SW 1271 (cell line): Measurements from ENCODE around the gene WDR5B.

ENCODE experiments used
- DNase-seq, 2 experiments: peaks; one replicate each; lab custom pipeline; 2025; lab: John Stamatoyannopoulos, UW

Gene WDR5B

GRCh38 chr3:122409446-122409845 is 6.4 kb downstream of the WDR5B start:
- DNase-seq: no peak

DNA sequence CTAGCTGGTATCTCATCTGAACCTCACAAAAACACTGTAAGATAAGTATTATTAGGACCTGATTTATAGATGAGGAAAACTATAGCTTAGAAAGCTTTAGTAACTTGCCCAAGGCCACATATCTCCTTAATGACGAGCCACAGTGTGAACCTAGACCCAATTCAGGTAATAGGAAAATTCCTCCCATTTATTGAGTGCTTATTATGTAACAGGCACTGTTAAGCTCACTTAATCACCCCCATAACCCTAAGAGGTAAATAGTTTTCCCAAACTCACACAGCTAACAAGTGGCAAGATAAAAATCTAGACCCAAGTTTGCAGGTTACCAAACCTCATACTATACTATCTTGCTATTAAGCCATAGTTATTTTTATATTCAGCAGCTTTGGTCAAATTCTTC is 7.9 kb downstream of the WDR5B start:
- DNase-seq: no peak

- DNase-seq: no peak
Measured at GRCh38 chr3:122406198-122406597, 9.7 kb downstream of the WDR5B start.

- DNase-seq: no peak
Measured at GRCh38 chr3:122405015-122405414, 10.8 kb downstream of the WDR5B start.

GRCh38 chr3:122403489-122403888 is 12.4 kb downstream of the WDR5B start:
- DNase-seq: no peak

GRCh38 chr3:122398920-122399319 is 16.9 kb downstream of the WDR5B start:
- DNase-seq: no peak

DNA sequence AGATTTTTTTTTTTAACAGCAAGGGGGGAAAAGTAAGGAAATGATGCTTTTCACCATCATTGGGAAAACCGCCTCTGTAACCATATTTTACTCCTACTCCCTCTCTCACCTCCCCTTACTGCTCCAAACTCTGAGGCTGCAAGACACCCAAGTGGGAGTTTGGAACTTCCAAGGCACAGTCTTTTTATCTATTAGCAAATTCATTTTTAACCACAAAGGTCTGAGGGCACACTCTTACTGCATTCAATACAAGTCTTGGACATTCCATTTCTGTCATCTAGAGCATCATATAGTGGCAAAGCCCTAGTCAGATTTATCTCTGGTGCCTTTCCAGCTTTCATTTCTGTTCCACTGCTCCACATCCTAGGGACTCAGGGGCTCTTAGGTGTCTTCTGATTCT is 18.7 kb downstream of the WDR5B start:
- DNase-seq: no peak

- DNase-seq: no peak
Measured at GRCh38 chr3:122396511-122396910, 19.4 kb downstream of the WDR5B start.

DNA sequence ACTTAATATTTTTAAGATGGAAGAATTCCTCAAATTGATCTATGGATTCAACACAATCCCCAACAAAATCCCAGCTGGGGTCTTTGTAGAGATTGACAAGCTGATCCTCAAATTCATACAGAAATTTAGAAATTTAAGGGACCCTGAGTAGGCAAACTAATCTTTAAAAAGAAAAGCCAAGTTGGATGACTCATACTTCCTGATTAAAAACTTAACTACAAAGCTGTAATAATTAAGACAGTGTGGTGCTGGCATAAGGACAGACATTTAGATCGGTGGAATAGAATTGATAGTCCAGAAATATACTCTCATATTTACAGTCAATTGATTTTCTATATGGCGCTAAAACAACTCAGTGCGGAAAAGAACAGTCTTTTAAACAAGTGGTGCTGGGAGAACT is 20.3 kb downstream of the WDR5B start:
- no peak for DNase-seq

DNA sequence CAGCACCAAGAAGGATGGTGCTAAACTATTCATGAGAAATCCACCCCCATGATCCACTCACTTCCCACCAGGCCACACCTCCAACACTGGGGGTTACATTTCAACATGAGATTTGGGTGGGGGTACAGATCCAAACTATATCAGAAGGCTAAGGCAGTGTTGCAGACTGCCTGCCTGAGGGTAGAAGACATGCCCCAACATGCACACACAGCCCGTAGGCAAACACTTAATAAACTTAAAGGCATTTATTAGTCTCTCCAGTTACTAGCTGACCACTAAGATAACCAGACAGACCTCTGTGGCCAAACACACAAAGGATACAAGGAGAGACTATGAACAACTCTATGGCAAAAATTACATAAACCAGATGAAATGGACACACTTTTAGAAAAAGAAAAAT is 21.7 kb downstream of the WDR5B start:
- no peak for DNase-seq

GRCh38 chr3:122392868-122393844 is 22.7 kb downstream of the WDR5B start:
- DNase-seq: peak in 1 of 2 experiments; percentile 49

GRCh38 chr3:122391681-122392446 is 24.0 kb downstream of the WDR5B start:
- DNase-seq: no peak

DNA sequence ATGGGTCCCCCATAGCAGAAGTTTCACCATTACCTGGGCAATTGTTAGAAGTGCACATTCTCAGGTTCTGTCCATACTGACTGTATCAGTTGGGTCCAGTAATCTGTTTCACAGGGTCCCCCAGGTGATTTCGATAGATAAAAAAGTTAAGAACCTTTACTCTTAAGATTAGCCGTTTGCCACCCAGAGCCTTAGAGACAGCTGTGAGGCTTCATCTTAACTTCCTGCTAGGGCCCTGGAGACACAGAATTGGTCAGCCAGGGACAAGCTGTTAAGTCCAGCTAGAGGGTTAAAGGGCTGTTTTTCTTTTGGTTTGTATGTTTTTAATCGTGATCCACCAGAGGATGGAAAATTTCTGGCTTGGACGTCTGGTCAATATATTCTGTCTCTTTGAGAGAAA is 25.2 kb downstream of the WDR5B start:
- no peak for DNase-seq

DNA sequence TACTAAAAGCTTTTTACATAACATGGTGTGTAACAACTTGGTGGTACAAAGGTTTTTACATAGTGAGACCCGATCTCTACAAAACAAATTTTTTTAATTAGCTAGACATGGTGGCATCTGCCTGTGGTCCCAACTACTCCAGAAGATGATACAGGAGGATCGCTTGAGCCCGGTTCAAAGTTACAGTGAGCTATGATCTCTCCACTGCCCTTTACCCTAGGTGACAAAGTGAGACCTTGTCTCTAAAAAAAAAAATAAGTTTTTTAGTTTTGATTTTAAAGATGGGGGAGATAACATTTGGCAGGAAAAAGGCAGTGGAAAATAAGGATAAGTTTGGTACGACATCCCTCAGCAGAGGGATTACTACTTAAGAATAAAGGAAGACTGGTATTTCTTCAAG is 26.0 kb downstream of the WDR5B start:
- DNase-seq: no peak

- no peak for DNase-seq
Measured at GRCh38 chr3:122389197-122389596, 26.7 kb downstream of the WDR5B start.

- DNase-seq: no peak
Measured at GRCh38 chr3:122387709-122388108, 28.2 kb downstream of the WDR5B start.

- peak; percentile 78 to 92 for DNase-seq
Measured at GRCh38 chr3:122383771-122384697, 31.8 kb downstream of the WDR5B start, which contains the start of gene FAM162A. Gene FAM162A (plus strand): TSS chr3:122384182. CDS start chr3:122384266, 84 bp downstream.

GRCh38 chr3:122382888-122383666 is 32.8 kb downstream of the WDR5B start, which contains the start of gene MIX23:
Gene MIX23 (minus strand): TSS chr3:122383231. CDS start chr3:122383224, 7 bp downstream.
- peak; percentile 55 to 84 for DNase-seq

GRCh38 chr3:122377975-122378374 is 37.9 kb downstream of the WDR5B start:
- DNase-seq: no peak

- DNase-seq: no peak
Measured at GRCh38 chr3:122374034-122374433, 41.8 kb downstream of the WDR5B start.

GRCh38 chr3:122366379-122366749 is 49.5 kb downstream of the WDR5B start:
- DNase-seq: no peak
